Panc1 (cell line): Measurements from ENCODE around the gene CXCR6. TPM values are rescaled to one million over a fixed set of nuclear protein-coding genes. Genes with fewer than 3 reads are reported as not detected.

Source experiments
- ATAC-seq: fragments of 200-7000 bp; cut with Tn5 transposase; 2 replicates; pipeline ENCODE4 v1.9.1; 2020; ENCODE audit warnings: mild to moderate bottlenecking, moderate library complexity
- BruUV-seq: library from RNA; stranded (reverse); fragments of 400-500 nt; replicated peaks from 2 replicates; lab custom pipeline; 2021; lab: Mats Ljungman, UMichigan
- CTCF ChIA-PET: fragments of 300-600 bp; sonication (Branson Sonifier 250); formaldehyde crosslinking; loops from one replicate; lab custom pipeline; 2022; ENCODE audit warnings: antibody characterized with exemption; lab: Charles Lee
- POLR2A ChIA-PET: fragments of 300-600 bp; sonication (Branson Sonifier 250); formaldehyde crosslinking; loops from one replicate; lab custom pipeline; 2022; ENCODE audit warnings: antibody characterized with exemption; lab: Charles Lee
- DNase-seq: peaks from one replicate; pipeline ENCODE4 v3.0.0-alpha.2; 2010; ENCODE audit warnings: low read depth, low spot score
- H3K27ac ChIP-seq: 2 replicates; pipeline ENCODE4 v1.5.1; 2011; ENCODE audit warnings: mild to moderate bottlenecking, low read length, inconsistent platforms
- H3K27me3 ChIP-seq: fragments of 200-500 bp; sonication (Bioruptor generic); 2 replicates; pipeline ENCODE4 v1.6.0; 2014; ENCODE audit warnings: low read length, inconsistent platforms; ENCODE audit not compliant: control insufficient read depth, insufficient read depth
- H3K36me3 ChIP-seq: fragments of 200-500 bp; sonication (Bioruptor generic); 2 replicates; pipeline ENCODE4 v1.5.1; 2014; ENCODE audit warnings: inconsistent platforms, mild to moderate bottlenecking, low read length, moderate library complexity; ENCODE audit not compliant: control insufficient read depth, insufficient read depth
- H3K4me1 ChIP-seq: 2 replicates; pipeline ENCODE4 v1.5.1; 2011; ENCODE audit warnings: inconsistent platforms, mild to moderate bottlenecking, low read length, moderate library complexity; ENCODE audit not compliant: control insufficient read depth, insufficient read depth
- H3K4me3 ChIP-seq, 2 experiments: 2 replicates each; pipeline ENCODE4 v1.5.1; 2011 to 2012; ENCODE audit warnings: low read depth in 2 of 2, low read length in 2 of 2, mild to moderate bottlenecking in 2 of 2, inconsistent platforms in 1 of 2, moderate library complexity in 1 of 2
- H3K9me3 ChIP-seq: fragments of 200-500 bp; sonication (Bioruptor generic); 2 replicates; pipeline ENCODE4 v1.5.1; 2014; ENCODE audit warnings: low read depth, mild to moderate bottlenecking, inconsistent platforms, low read length, moderate library complexity; ENCODE audit not compliant: control insufficient read depth, insufficient read depth
- CTCF ChIP-seq: fragments of 450-650 bp; IDR thresholded peaks from 2 replicates; pipeline ENCODE4 v1.5.1; 2017; ENCODE audit warnings: mild to moderate bottlenecking
- POLR2AphosphoS5 ChIP-seq: IDR thresholded peaks from 2 replicates; pipeline ENCODE4 v1.6.1; 2012; ENCODE audit warnings: mild to moderate bottlenecking, low read depth, low read length, moderate library complexity
- REST ChIP-seq, 2 experiments: IDR thresholded peaks; 2 replicates each; pipeline ENCODE4 v1.6.1; 2011 to 2012; ENCODE audit warnings: low read depth in 2 of 2, control low read depth in 1 of 2, low read length in 1 of 2, mild to moderate bottlenecking in 1 of 2, moderate library complexity in 1 of 2; ENCODE audit not compliant: insufficient read depth in 1 of 2
- SIN3A ChIP-seq: IDR thresholded peaks from 2 replicates; pipeline ENCODE4 v1.6.1; 2012; ENCODE audit warnings: low read depth, mild to moderate bottlenecking, low read length, moderate library complexity, borderline replicate concordance; ENCODE audit not compliant: insufficient read depth
- TCF7L2 ChIP-seq: IDR thresholded peaks from 2 replicates; pipeline ENCODE4 v1.6.1; 2011; ENCODE audit warnings: mild to moderate bottlenecking, low read depth, low read length, inconsistent platforms
- in situ Hi-C: cut with HindIII; loops from 2 replicates; pipeline ENCODE4 v1.10.0; 2016; ENCODE audit warnings: low sequenced_read_pairs, low pct_unique_long_range_greater_than_20kb
- intact Hi-C: fragments of 100-400 bp; cut with micrococcal nuclease; formaldehyde crosslinking; loops from one replicate; pipeline ENCODE4 v1.10.0; 2022; ENCODE audit not compliant: unreplicated experiment
- total RNA-seq: library from RNA; stranded (reverse); gene quantifications from one replicate; pipeline ENCODE4 v1.2.1, GENCODE V29; 2021; ENCODE audit not compliant: unreplicated experiment

Gene CXCR6
- total RNA-seq, 1 experiment from 2014 or later, result not detected

DNA sequence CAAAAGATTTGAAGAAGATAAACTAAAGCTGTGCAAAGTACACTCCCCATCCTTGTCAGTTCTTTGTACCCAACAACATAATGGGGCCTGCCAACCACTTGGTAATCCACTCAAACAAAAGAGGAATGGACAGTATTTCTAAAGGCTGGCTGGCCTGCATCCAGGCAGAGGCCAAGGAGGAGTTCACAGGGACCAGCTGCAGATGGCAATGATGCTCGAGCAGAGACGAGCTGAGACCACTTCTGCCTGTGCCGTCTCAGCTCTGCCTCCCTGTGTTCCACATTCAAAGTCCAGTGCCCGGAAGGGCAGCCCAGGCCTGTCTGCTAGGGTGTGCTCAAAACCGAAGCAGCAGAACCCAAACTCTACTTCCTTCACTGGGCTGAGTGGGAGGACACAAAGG is 14.3 kb downstream of the CXCR6 start:
- intact Hi-C loops, result no loop called here
- CTCF ChIA-PET, result no interaction called here
- TF ChIP-seq REST (IDR thresholded peaks at IDR 0.05; ENCODE audit: insufficient read depth in 1 of 2, low read depth in 2 of 2, low read length in 1 of 2) (no peak), POLR2AphosphoS5 (no peak), SIN3A (no peak), TCF7L2 (no peak), CTCF (no peak)
- H3K27ac ChIP-seq, result no peak overlapping the region
- no TSS peak for BruUV-seq
- H3K36me3 ChIP-seq, result no peaks in the 10 kb centered on the region; the same call in 1 of the 2 replicates
- H3K27me3 ChIP-seq, result no peaks in the 10 kb centered on the region
- POLR2A ChIA-PET, result no interaction called here
- H3K4me3 ChIP-seq, result no peak overlapping the region
- no peak for ATAC-seq
- H3K4me1 ChIP-seq, result no peaks in the 10 kb centered on the region
- H3K9me3 ChIP-seq, result no peaks in the 10 kb centered on the region
- no peak for DNase-seq
- in situ Hi-C loops, result no loop called here

GRCh38 chr3:45958321-45958791 is 15.1 kb downstream of the CXCR6 start:
- BruUV-seq, result no TSS peak
- TF ChIP-seq SIN3A, result no peak
- no peak for TF ChIP-seq POLR2AphosphoS5
- TF ChIP-seq REST (IDR thresholded peaks at IDR 0.05; ENCODE audit: insufficient read depth in 1 of 2, low read depth in 2 of 2, low read length in 1 of 2), result no peak
- TF ChIP-seq TCF7L2, result no peak
- TF ChIP-seq CTCF, result no peak
- Histone ChIP-seq H3K9me3 (no peaks in the 10 kb centered on the region), H3K27me3 (no peaks in the 10 kb centered on the region), H3K27ac (no peak overlapping the region), H3K4me3 (no peak overlapping the region), H3K36me3 (no peaks in the 10 kb centered on the region; the same call in 1 of the 2 replicates), H3K4me1 (no peaks in the 10 kb centered on the region)
- CTCF ChIA-PET, result no interaction called here
- intact Hi-C loops (no loop called here), in situ Hi-C loops (no loop called here)
- ATAC-seq (no peak), DNase-seq (no peak)
- POLR2A ChIA-PET, result no interaction called here
